PC-3 (cell line): Measurements from ENCODE around the gene OSBPL8. TPM values are rescaled to one million over a fixed set of nuclear protein-coding genes. Genes with fewer than 3 reads are reported as not detected.

Experiments
- ATAC-seq: fragments of 200-7000 bp; cut with Tn5 transposase; 2 replicates; pipeline ENCODE4 v1.9.1; 2020; ENCODE audit warnings: mild to moderate bottlenecking, moderate library complexity
- BruUV-seq: library from RNA; stranded (reverse); fragments of 400-500 nt; replicated peaks from 2 replicates; lab custom pipeline; 2021; lab: Mats Ljungman, UMichigan
- CTCF ChIA-PET: fragments of 300-600 bp; sonication (Branson Sonifier 250); formaldehyde crosslinking; loops from one replicate; lab custom pipeline; 2022; ENCODE audit warnings: antibody characterized with exemption; lab: Charles Lee
- POLR2A ChIA-PET: fragments of 300-600 bp; sonication (Branson Sonifier 250); formaldehyde crosslinking; loops from one replicate; lab custom pipeline; 2022; ENCODE audit warnings: antibody characterized with exemption; ENCODE audit not compliant: unreplicated experiment; lab: Charles Lee
- DNase-seq: peaks from one replicate; pipeline ENCODE4 v3.0.0-alpha.2; 2015
- H2AFZ ChIP-seq: fragments of 300-600 bp; sonication (generic); 2 replicates; pipeline ENCODE4 v1.6.0; 2016; ENCODE audit warnings: antibody characterized with exemption, low read length
- H3F3A ChIP-seq: fragments of 300-600 bp; sonication (generic); one replicate; pipeline ENCODE4 v1.6.0; 2017; ENCODE audit warnings: antibody characterized with exemption, low read length, control low read depth, mild to moderate bottlenecking; ENCODE audit not compliant: unreplicated experiment
- H3K27ac ChIP-seq: fragments of 300-600 bp; sonication (generic); 2 replicates; pipeline ENCODE4 v1.5.1; 2016; ENCODE audit warnings: mild to moderate bottlenecking, low read length
- H3K27me3 ChIP-seq: fragments of 300-600 bp; sonication (generic); 2 replicates; pipeline ENCODE4 v1.6.1; 2016; ENCODE audit warnings: low read length, mixed read lengths
- H3K36me3 ChIP-seq: fragments of 300-600 bp; sonication (generic); 2 replicates; pipeline ENCODE4 v1.6.1; 2016; ENCODE audit warnings: low read depth, mixed run types, low read length, mixed read lengths
- H3K4me1 ChIP-seq: fragments of 300-600 bp; sonication (generic); 2 replicates; pipeline ENCODE4 v1.5.1; 2016; ENCODE audit warnings: low read length; ENCODE audit not compliant: insufficient read depth
- H3K4me2 ChIP-seq: fragments of 300-600 bp; sonication (generic); 2 replicates; pipeline ENCODE4 v1.6.0; 2016; ENCODE audit warnings: low read length
- H3K4me3 ChIP-seq: fragments of 300-600 bp; sonication (generic); 2 replicates; pipeline ENCODE4 v1.5.1; 2016; ENCODE audit warnings: mild to moderate bottlenecking, low read length, mixed read lengths
- H3K79me2 ChIP-seq: fragments of 300-600 bp; sonication (generic); 2 replicates; pipeline ENCODE4 v1.6.1; 2017; ENCODE audit warnings: low read length, mixed read lengths
- H3K9ac ChIP-seq: fragments of 300-600 bp; sonication (generic); 2 replicates; pipeline ENCODE4 v1.6.0; 2016; ENCODE audit warnings: mild to moderate bottlenecking, low read length
- H3K9me2 ChIP-seq: fragments of 300-600 bp; sonication (generic); replicated peaks from 2 replicates; pipeline ENCODE4 v1.6.1; 2016; ENCODE audit warnings: mixed run types, low read length, mixed read lengths
- H3K9me3 ChIP-seq: fragments of 300-600 bp; sonication (generic); 2 replicates; pipeline ENCODE4 v1.6.1; 2016; ENCODE audit warnings: low read length, mixed read lengths
- H4K20me1 ChIP-seq: fragments of 300-600 bp; sonication (generic); 2 replicates; pipeline ENCODE4 v1.6.1; 2016; ENCODE audit warnings: low read length, mixed read lengths
- EZH2 ChIP-seq: fragments of 300-600 bp; sonication (generic); IDR thresholded peaks from one replicate; pipeline ENCODE4 v1.6.1; 2017; ENCODE audit warnings: antibody characterized with exemption, mild to moderate bottlenecking, low read length; ENCODE audit not compliant: unreplicated experiment
- EZH2phosphoT487 ChIP-seq: fragments of 300-600 bp; sonication (generic); IDR thresholded peaks from 2 replicates; pipeline ENCODE4 v1.6.1; 2018; ENCODE audit warnings: mild to moderate bottlenecking, antibody characterized with exemption, low read length, borderline replicate concordance
- intact Hi-C: fragments of 100-400 bp; cut with micrococcal nuclease; formaldehyde crosslinking; loops from 2 replicates; pipeline ENCODE4 v1.9.0; 2023
- total RNA-seq: library from RNA; depleted of rRNA; stranded (reverse); fragments of >200 nt; gene quantifications from 2 replicates; pipeline ENCODE4 v1.2.3, GENCODE V29; 2014
- TF ChIP-seq, protein P1 (sequence below): fragments of 300-600 bp; sonication (generic); conservative IDR thresholded peaks from 2 replicates; pipeline ENCODE4 v1.5.1; 2017; ENCODE audit warnings: antibody characterized with exemption, low read depth, mild to moderate bottlenecking, low read length

Gene OSBPL8
- total RNA-seq, 1 experiment from 2014 or later, result 28.5 TPM

DNA sequence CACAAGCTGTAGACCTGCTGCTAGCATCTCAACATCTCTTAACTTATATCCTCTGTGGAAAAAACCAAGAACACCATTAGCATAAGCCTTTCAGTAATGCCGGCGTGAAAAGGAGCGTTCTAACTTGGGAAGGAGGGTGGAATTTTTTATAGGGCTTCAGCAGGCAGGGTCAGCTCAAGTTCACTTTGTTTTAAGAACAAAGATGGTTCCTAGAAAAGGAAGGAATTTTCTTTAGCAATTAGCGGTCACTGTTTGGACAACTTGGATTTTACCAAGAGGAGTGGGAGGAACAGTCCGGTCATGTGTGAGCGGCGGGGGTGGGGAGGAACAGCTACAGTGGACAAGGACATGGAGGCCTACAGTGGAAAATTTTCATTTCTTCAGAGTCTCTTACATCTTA is 247.3 kb downstream of the OSBPL8 start:
- Histone ChIP-seq H3K36me3 (no peaks in the 10 kb centered on the region), H2AFZ (no peak overlapping the region), H3K27ac (no peak overlapping the region), H3K9me3 (no peaks in the 10 kb centered on the region), H3F3A (no peaks in the 10 kb centered on the region), H3K4me2 (no peak overlapping the region), H3K9ac (no peak overlapping the region), H3K79me2 (no peaks in the 10 kb centered on the region), H3K27me3 (no peaks in the 10 kb centered on the region), H3K4me1 (peaks cover 8% of the 10 kb centered on the region), H3K4me3 (no peak overlapping the region), H4K20me1 (no peaks in the 10 kb centered on the region), H3K9me2 (no peaks in the 10 kb centered on the region)
- ChIA-PET CTCF (no interaction called here), POLR2A (interaction anchor here (0.6 kb wide), 1 partner anchor 212 kb away, joined by 5 read pairs; no protein-coding TSS in a partner anchor)
- no peak for TF ChIP-seq EZH2
- TF ChIP-seq, protein P1, sequence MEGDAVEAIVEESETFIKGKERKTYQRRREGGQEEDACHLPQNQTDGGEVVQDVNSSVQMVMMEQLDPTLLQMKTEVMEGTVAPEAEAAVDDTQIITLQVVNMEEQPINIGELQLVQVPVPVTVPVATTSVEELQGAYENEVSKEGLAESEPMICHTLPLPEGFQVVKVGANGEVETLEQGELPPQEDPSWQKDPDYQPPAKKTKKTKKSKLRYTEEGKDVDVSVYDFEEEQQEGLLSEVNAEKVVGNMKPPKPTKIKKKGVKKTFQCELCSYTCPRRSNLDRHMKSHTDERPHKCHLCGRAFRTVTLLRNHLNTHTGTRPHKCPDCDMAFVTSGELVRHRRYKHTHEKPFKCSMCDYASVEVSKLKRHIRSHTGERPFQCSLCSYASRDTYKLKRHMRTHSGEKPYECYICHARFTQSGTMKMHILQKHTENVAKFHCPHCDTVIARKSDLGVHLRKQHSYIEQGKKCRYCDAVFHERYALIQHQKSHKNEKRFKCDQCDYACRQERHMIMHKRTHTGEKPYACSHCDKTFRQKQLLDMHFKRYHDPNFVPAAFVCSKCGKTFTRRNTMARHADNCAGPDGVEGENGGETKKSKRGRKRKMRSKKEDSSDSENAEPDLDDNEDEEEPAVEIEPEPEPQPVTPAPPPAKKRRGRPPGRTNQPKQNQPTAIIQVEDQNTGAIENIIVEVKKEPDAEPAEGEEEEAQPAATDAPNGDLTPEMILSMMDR, result no peak
- no peak for TF ChIP-seq EZH2phosphoT487
- DNase-seq (no peak), ATAC-seq (no peak)
- intact Hi-C loops, result no loop called here
- no TSS peak for BruUV-seq

GRCh38 chr12:76311796-76312195 is 247.8 kb downstream of the OSBPL8 start:
- POLR2A ChIA-PET, result interaction anchor here (0.5 to 0.6 kb wide), 3 partner anchors 119 to 1748 kb away, joined by 4 to 13 read pairs (median 5); no protein-coding TSS in a partner anchor
- BruUV-seq, result no TSS peak
- ATAC-seq (0 out of 2 replicates have a peak, but pooled peaks have one; percentile 8), DNase-seq (peak; percentile 43)
- Histone ChIP-seq H3K4me2 (no peak overlapping the region), H3K36me3 (no peaks in the 10 kb centered on the region), H3K9ac (no peak overlapping the region), H3K4me1 (peaks cover 8% of the 10 kb centered on the region), H2AFZ (no peak overlapping the region), H3K9me2 (no peaks in the 10 kb centered on the region), H3K27me3 (no peaks in the 10 kb centered on the region), H3K9me3 (no peaks in the 10 kb centered on the region), H3F3A (no peaks in the 10 kb centered on the region), H3K27ac (no peak overlapping the region), H3K4me3 (no peak overlapping the region), H4K20me1 (no peaks in the 10 kb centered on the region), H3K79me2 (no peaks in the 10 kb centered on the region)
- CTCF ChIA-PET, result no interaction called here
- TF ChIP-seq EZH2phosphoT487 (no peak), EZH2 (no peak)
- TF ChIP-seq, protein P1, result no peak
- intact Hi-C loops, result no loop called here

DNA sequence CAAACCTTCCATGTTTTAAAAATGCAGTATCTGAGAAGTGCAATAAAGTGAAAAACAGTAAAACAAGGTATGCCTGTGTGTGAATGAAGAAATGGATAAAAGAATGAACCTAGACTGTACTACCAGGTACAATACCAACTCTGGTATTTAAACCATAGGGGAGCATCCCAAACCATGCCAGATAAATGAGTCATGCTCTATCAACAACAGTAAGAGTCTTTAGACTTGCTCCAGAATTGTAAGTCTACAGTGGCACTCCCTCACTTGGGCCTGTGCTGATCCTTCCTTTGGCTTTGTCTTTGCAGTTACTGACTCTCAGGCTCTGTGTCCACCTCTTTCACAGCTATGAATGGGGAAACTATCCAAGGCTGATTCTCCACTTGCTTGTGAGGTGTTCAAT is 249.5 kb downstream of the OSBPL8 start:
- no peak overlapping the region for H3K4me2 ChIP-seq
- H3K27ac ChIP-seq, result no peak overlapping the region
- no peaks in the 10 kb centered on the region for H3K27me3 ChIP-seq
- ChIA-PET CTCF (no interaction called here), POLR2A (interaction anchor here (0.5 kb wide), 1 partner anchor 43 kb away, joined by 8 read pairs; no protein-coding TSS in a partner anchor)
- intact Hi-C loops, result no loop called here
- BruUV-seq, result no TSS peak
- no peaks in the 10 kb centered on the region for H3F3A ChIP-seq
- H3K4me1 ChIP-seq, result peaks cover 8% of the 10 kb centered on the region
- H3K9me3 ChIP-seq, result no peaks in the 10 kb centered on the region
- no peak overlapping the region for H3K4me3 ChIP-seq
- no peak for TF ChIP-seq EZH2
- TF ChIP-seq, protein P1, result no peak
- no peak for TF ChIP-seq EZH2phosphoT487
- DNase-seq, result peak; percentile 86
- H2AFZ ChIP-seq, result 0 out of 2 replicates have a peak overlapping the region, but pooled peaks have one; percentile 28
- H3K79me2 ChIP-seq, result no peaks in the 10 kb centered on the region
- H4K20me1 ChIP-seq, result no peaks in the 10 kb centered on the region
- H3K9me2 ChIP-seq, result no peaks in the 10 kb centered on the region
- H3K36me3 ChIP-seq, result no peaks in the 10 kb centered on the region
- peak; percentile 100 for ATAC-seq
- no peak overlapping the region for H3K9ac ChIP-seq
